HG03064 (cell line): Measurements from ENCODE around the gene CSDE1.

Experiments used
- ATAC-seq: cut with Tn5 transposase; IDR thresholded peaks from one replicate; pipeline ENCODE4 v1.9.1; 2021; ENCODE audit warnings: low read depth; ENCODE audit not compliant: unreplicated experiment

The CSDE1 gene

DNA sequence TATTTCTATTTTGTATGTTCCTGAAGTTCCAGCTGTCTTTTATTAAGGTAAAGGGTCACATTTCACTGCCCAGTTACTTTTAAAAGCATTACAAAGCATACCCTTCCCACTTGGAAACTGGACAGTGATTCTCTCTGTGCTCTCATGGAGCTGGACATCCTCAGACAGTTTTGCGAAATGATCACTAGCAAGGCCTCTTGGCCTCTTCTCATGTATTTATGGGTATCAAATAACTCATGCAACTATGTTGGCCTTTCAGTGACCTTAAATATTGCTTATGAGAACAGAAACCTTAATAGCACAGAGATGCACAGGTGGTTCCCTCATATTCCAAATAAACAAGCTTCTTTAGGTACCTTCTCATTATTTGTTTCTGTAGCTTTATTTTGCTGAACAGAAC, 54.5 kb downstream of the CSDE1 start:
- ATAC-seq: no peak

GRCh38 chr1:114702737-114703136, 55.0 kb downstream of the CSDE1 start:
- ATAC-seq: no peak

GRCh38 chr1:114701931-114702330, 55.9 kb downstream of the CSDE1 start:
- ATAC-seq: no peak

GRCh38 chr1:114700036-114700600, 57.7 kb downstream of the CSDE1 start:
- no peak for ATAC-seq

- ATAC-seq: no peak
Measured at GRCh38 chr1:114696810-114697209, 61.0 kb downstream of the CSDE1 start.

DNA sequence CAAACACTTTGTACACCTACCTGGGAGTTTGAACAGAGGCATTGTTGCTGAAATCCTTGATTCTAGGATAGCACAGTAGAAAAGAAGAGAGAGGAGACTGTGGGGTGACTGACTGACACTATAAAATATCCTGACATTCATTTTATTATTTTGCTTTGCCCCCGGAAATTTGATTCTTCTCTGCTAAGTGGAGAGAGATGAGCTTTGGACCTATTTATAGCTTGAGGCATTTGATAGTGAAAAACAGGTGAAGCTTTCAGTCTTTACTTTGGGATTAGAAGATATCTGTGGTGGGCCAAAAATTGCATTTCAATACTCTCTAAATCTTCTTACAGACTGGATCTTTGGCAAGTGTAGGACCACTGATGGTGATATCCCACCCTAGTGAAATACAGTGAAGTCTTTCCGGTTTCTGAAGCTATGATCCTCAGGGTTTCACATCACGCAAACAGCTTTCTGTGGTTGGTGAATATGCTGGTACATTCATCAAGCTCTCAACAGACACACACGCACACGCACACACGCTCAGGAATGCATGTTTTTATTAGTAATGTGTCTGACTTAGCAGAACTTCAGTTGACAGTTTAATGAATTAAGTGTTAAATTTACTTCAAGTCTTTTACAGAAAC, 62.2 kb downstream of the CSDE1 start, which contains the start of gene AMPD1:
Gene AMPD1, minus strand, starts transcription at position 117 of the 629 bp plus-strand sequence. Its CDS starts 75 bp downstream, at position 42.
- ATAC-seq: no peak

- ATAC-seq: no peak
Measured at GRCh38 chr1:114694540-114695310, 63.1 kb downstream of the CSDE1 start.

GRCh38 chr1:114692947-114693346, 64.8 kb downstream of the CSDE1 start:
- ATAC-seq: no peak

- ATAC-seq: no peak
Measured at GRCh38 chr1:114691061-114691460, 66.7 kb downstream of the CSDE1 start.

DNA sequence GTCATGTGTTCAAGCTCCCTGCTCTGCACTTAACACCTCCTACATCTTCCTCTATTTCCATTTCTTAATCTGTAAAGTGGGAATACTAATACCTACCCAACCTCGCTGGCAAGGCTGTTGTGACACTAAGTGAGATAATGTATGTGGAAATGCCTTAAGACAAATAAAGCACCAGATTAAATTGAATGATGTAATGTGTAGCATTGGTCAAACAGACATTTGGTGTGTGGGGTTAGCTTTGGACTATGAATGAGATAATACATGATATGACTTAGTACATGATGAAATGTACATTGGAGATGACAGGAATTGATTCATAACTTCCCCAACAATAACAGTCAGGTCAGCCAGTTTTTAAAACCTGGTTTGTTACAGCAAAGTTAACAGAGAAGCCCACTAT, 67.6 kb downstream of the CSDE1 start:
- ATAC-seq: no peak

- ATAC-seq: no peak
Measured at GRCh38 chr1:114688526-114688925, 69.3 kb downstream of the CSDE1 start.

- ATAC-seq: no peak
Measured at GRCh38 chr1:114685851-114686250, 71.9 kb downstream of the CSDE1 start.

DNA sequence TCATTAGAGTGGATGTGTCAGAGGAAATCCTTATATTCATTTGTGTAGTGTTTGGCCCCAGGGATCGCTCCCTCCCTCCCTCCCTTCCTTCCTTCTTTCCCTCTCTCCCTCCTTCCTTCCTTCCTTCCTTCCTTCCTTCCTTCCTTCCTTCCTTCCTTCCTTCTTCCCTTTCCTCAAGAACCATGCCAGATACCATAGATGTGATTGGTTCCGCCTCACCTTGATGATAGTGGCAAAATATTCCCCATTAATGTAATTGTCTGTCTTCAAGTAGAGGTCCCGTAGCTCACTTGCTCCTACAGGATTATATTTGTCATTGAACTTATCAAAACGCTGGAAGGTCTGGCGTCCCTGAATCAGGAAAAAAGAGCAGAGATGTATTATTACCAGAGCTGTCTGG, 80.1 kb downstream of the CSDE1 start:
- no peak for ATAC-seq

DNA sequence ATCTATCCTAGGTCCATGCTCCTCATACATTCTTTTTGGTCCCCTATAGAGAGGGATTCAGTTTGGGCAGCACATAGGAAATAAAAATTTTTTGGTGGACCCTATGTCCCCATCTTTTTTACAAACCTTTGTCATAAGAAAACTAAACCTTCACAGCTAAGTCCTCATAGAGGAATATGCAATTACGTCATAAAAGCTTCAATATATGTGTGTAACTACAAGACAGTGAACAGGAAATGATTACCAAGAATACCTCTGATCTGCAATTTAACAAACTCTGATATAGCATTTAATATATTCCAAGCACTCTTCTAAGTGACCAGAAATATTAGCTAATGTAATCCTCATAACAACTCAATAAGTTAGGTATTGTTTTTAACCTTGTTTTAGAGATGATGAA, 81.7 kb downstream of the CSDE1 start:
- no peak for ATAC-seq

- ATAC-seq: no peak
Measured at GRCh38 chr1:114671939-114672275, 85.9 kb downstream of the CSDE1 start.

DNA sequence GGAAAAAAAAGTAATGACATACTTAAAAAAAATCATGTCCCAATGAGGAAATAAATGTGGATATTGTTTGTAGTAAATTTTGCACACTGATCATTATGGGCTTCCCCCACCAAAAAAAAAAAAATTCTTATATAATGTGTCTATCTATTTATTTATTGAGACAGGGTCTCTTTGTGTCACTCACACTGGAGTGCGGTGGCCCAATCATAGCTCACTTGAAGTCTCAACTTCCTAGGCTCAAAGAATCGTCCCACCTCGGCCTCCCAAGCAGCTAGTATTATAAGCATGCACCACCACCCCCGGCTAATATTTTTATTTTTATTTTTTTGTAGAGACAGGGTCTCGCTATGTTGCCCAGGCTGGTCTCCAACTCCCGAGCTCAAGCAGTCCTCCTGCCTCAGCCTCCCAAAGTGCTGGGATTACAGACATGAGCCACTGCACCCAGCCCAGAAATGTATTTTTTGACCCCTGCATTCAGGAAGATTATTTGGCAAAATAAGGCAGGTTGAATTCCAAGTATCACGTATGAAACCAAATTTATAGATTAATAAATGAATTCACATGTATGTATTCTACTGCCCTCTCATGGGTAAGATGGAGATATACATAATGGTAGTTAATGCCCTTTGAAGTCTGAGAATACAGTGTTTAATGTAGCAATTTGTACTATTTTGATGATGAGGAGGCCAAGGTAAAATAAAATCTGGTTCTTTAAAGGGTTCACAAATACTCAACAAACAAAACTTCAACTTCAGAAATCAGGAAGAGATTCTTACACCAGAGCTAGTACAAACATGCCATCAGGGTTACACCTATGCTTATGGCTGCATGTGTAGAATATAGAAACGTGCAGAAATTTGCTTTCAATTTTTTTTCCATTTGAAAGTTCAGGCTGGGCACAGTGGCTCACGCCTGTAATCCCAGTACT, 86.5 kb downstream of the CSDE1 start:
- no peak for ATAC-seq

DNA sequence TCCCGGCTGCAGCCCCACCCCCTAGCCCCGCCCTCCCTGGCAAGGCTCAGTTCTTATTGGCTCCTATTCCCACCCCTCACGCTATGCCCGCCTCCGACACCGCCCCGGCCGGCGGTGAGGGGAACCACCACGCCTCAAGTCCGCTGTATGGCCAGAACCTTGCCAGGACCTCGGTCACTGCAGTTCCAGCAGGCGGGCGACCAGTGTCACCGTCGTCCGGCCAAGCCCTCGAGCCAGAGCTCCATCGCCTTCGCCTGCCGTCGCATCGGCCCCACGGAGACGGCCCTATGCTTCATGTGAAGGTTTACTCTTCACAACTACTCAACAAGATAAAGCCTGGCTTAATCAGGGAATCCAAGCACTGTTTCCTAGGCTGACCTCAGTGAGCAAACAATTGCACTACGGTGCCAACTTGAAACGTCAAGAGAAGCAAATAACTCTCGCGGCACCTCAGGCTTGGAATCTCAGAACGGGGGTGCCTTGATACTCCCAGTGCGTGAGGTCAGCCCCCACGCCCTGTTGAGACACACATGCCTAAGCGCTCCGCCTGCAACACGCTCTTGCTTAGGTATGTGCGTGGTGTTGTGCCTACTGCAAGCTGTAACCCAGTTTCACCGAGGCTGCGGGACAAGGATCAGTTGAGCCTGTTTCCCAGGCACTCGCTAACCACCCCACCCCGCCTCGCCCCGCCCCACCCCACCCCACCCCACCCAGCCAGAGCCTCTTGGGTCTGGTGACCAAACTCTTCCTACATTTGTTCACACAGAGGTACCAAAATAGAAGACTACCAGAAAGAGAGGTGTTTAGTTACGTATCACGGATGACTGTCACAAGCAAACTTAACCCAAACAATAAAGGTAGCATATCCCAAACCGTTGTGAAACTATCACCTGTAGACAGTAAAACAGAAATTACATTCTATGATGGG, 87.4 kb downstream of the CSDE1 start:
- ATAC-seq: peak; percentile 100

GRCh38 chr1:114669562-114670082, 88.2 kb downstream of the CSDE1 start, which contains the start of gene DENND2C:
TSS of gene DENND2C (minus strand) at chr1:114670049. CDS start at chr1:114625984, 44,065 bp downstream.
- peak; percentile 47 for ATAC-seq

GRCh38 chr1:114668784-114669561, 88.8 kb downstream of the CSDE1 start:
- ATAC-seq: no peak
